ENCODE results near the gene IMPACT.

DNA sequence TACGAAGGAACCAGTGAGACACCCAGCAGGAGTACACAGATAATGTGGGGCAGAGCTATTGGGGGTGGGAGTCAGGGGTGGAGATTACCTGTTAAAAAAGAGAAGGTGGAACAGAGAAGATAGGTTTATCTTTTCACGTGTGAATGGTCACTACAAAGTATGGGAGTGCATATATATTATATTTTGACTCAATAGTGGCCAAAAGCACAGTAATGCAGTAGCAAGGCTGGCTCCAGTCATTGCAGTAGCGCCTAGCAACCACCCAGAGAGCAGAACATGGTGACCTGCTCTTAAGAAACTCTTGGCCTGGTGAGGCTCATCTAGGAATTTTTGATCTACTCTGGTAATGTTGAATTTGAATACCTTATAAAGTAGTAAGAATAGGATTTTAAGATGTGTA is 1.0 kb downstream of the IMPACT start:
- TF ChIP-seq POLR2A (IDR thresholded peaks at IDR 0.05): no peak
- TF ChIP-seq, protein P1, sequence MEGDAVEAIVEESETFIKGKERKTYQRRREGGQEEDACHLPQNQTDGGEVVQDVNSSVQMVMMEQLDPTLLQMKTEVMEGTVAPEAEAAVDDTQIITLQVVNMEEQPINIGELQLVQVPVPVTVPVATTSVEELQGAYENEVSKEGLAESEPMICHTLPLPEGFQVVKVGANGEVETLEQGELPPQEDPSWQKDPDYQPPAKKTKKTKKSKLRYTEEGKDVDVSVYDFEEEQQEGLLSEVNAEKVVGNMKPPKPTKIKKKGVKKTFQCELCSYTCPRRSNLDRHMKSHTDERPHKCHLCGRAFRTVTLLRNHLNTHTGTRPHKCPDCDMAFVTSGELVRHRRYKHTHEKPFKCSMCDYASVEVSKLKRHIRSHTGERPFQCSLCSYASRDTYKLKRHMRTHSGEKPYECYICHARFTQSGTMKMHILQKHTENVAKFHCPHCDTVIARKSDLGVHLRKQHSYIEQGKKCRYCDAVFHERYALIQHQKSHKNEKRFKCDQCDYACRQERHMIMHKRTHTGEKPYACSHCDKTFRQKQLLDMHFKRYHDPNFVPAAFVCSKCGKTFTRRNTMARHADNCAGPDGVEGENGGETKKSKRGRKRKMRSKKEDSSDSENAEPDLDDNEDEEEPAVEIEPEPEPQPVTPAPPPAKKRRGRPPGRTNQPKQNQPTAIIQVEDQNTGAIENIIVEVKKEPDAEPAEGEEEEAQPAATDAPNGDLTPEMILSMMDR (IDR thresholded peaks at IDR 0.05): no peak
